Measurements from ENCODE around the gene LYPD5.
"Not testable (repeated sequence)": the region's sequence is repeated elsewhere in the genome, so short reads cannot be mapped to it uniquely, and the experiment has no call there.

Gene LYPD5

GRCh38 chr19:43826787-43827754 lies 24.8 kb upstream of the LYPD5 start, which contains the start of gene ZNF283:
Gene ZNF283, plus strand, starts transcription at chr19:43827321. Its CDS starts 6,184 bp downstream, at chr19:43833505.
- DNase-seq (ENCODE audit: low read depth in 2 of 2): peak; percentile 92
- peak within 1 kb of the TSS; percentile 69 to 81 for H3K4me3 ChIP-seq (replicated peaks in 1 of 2; ENCODE audit: low read depth in 2 of 2, low read length in 2 of 2)
- TF ChIP-seq CTCF (IDR thresholded peaks at IDR 0.05; ENCODE audit: low read depth, low read length): no peak

- H3K4me3 ChIP-seq (replicated peaks in 1 of 2; ENCODE audit: low read depth in 2 of 2, low read length in 2 of 2); DNase-seq (ENCODE audit: low read depth in 2 of 2): not testable (repeated sequence)
Observed at GRCh38 chr19:43824572-43824971, 22.3 kb upstream of the LYPD5 start.

- not testable (repeated sequence) for H3K4me3 ChIP-seq (replicated peaks in 1 of 2; ENCODE audit: low read depth in 2 of 2, low read length in 2 of 2); DNase-seq (ENCODE audit: low read depth in 2 of 2)
Observed at GRCh38 chr19:43823856-43824255, 21.6 kb upstream of the LYPD5 start.

- no peak for TF ChIP-seq CTCF (IDR thresholded peaks at IDR 0.05; ENCODE audit: low read depth, low read length)
- no peak for DNase-seq (ENCODE audit: low read depth in 2 of 2)
- peak overlapping the region; percentile 45 to 56 for H3K4me3 ChIP-seq (replicated peaks in 1 of 2; ENCODE audit: low read depth in 2 of 2, low read length in 2 of 2)
Observed at GRCh38 chr19:43820884-43821215, 18.6 kb upstream of the LYPD5 start.

- DNase-seq (ENCODE audit: low read depth in 2 of 2): peak; percentile 60 to 66
- peak overlapping the region; percentile 45 to 56 for H3K4me3 ChIP-seq (replicated peaks in 1 of 2; ENCODE audit: low read depth in 2 of 2, low read length in 2 of 2)
- TF ChIP-seq CTCF (IDR thresholded peaks at IDR 0.05; ENCODE audit: low read depth, low read length): no peak
Observed at GRCh38 chr19:43820098-43820883, 18.0 kb upstream of the LYPD5 start.

- no peak overlapping the region for H3K4me3 ChIP-seq (replicated peaks in 1 of 2; ENCODE audit: low read depth in 2 of 2, low read length in 2 of 2)
- no peak for DNase-seq (ENCODE audit: low read depth in 2 of 2)
- no peak for TF ChIP-seq CTCF (IDR thresholded peaks at IDR 0.05; ENCODE audit: low read depth, low read length)
Observed at GRCh38 chr19:43818500-43818899, 16.3 kb upstream of the LYPD5 start.

- not testable (repeated sequence) for H3K4me3 ChIP-seq (replicated peaks in 1 of 2; ENCODE audit: low read depth in 2 of 2, low read length in 2 of 2); DNase-seq (ENCODE audit: low read depth in 2 of 2)
Observed at GRCh38 chr19:43817454-43817853, 15.2 kb upstream of the LYPD5 start.

GRCh38 chr19:43814663-43815352 lies 12.6 kb upstream of the LYPD5 start:
- no peak for TF ChIP-seq CTCF (IDR thresholded peaks at IDR 0.05; ENCODE audit: low read depth, low read length)
- DNase-seq (ENCODE audit: low read depth in 2 of 2): no peak

More at GRCh38 chr19:43814663-43815352, 12.6 kb upstream of the LYPD5 start:
- no peak overlapping the region for H3K4me3 ChIP-seq (replicated peaks in 1 of 2; ENCODE audit: low read depth in 2 of 2, low read length in 2 of 2)

All from cardiac fibroblast (primary cell).